Stomach (tissue), 4 donors: ENCODE results near the gene TSNAXIP1.

ENCODE experiments used
- POLR2A ChIP-seq, 4 donors: fragments of 450-650 bp; IDR thresholded peaks; one replicate each; pipeline ENCODE4 v1.6.1; 2016; ENCODE audit warnings: antibody characterized with exemption in 4 of 4, control low read depth in 2 of 4, mild to moderate bottlenecking in 1 of 4, moderate library complexity in 1 of 4
- TF ChIP-seq, protein P1 (sequence below), 7 experiments: fragments of 450-650 bp in 4 of 7; fragments of 200-600 bp in 3 of 7; sonication (generic) in 3 of 7; IDR thresholded peaks; one replicate each; pipeline ENCODE4 v1.5.1; 2016 to 2019; ENCODE audit warnings: antibody characterized with exemption in 7 of 7, control low read depth in 2 of 7, mild to moderate bottlenecking in 1 of 7

GRCh38 chr16:67862623-67863583, 56.2 kb downstream of the TSNAXIP1 start:
- TF ChIP-seq, protein P1, sequence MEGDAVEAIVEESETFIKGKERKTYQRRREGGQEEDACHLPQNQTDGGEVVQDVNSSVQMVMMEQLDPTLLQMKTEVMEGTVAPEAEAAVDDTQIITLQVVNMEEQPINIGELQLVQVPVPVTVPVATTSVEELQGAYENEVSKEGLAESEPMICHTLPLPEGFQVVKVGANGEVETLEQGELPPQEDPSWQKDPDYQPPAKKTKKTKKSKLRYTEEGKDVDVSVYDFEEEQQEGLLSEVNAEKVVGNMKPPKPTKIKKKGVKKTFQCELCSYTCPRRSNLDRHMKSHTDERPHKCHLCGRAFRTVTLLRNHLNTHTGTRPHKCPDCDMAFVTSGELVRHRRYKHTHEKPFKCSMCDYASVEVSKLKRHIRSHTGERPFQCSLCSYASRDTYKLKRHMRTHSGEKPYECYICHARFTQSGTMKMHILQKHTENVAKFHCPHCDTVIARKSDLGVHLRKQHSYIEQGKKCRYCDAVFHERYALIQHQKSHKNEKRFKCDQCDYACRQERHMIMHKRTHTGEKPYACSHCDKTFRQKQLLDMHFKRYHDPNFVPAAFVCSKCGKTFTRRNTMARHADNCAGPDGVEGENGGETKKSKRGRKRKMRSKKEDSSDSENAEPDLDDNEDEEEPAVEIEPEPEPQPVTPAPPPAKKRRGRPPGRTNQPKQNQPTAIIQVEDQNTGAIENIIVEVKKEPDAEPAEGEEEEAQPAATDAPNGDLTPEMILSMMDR (IDR thresholded peaks at IDR 0.05), result no peak
- TF ChIP-seq POLR2A (IDR thresholded peaks at IDR 0.05), result no peak
